A673 (cell line): ENCODE data around the gene CTNNA3.

ENCODE experiments used
- CTCF ChIP-seq: fragments of 300-800, 200-600 bp; sonication (generic); conservative IDR thresholded peaks from 2 replicates; pipeline ENCODE4 v1.5.1; 2017; ENCODE audit warnings: low read depth, mild to moderate bottlenecking, antibody characterized with exemption, low read length, moderate library complexity, mixed read lengths
- EZH2 ChIP-seq: fragments of 200-600 bp; sonication (generic); IDR thresholded peaks from 2 replicates; pipeline ENCODE4 v1.6.1; 2017; ENCODE audit warnings: borderline replicate concordance, low read depth, mild to moderate bottlenecking, mixed read lengths, antibody characterized with exemption, low read length; ENCODE audit not compliant: poor library complexity, severe bottlenecking

GRCh38 chr10:66008221-66008620 is 1687.8 kb downstream of the CTNNA3 start:
- TF ChIP-seq CTCF, result no peak
- TF ChIP-seq EZH2, result no peak
